ENCODE results near the gene ARHGAP23.
"Not testable (repeated sequence)": the region's sequence is repeated elsewhere in the genome, so short reads cannot be mapped to it uniquely, and the experiment has no call there.

Gene ARHGAP23

GRCh38 chr17:38512473-38513058 lies 84.3 kb downstream of the ARHGAP23 start:
- peak; percentile 9 for DNase-seq

GRCh38 chr17:38526526-38526925 lies 98.3 kb downstream of the ARHGAP23 start:
- not testable (repeated sequence) for DNase-seq

- not testable (repeated sequence) for DNase-seq
Observed at GRCh38 chr17:38528141-38528540, 99.9 kb downstream of the ARHGAP23 start.

- DNase-seq, result not testable (repeated sequence)
Observed at GRCh38 chr17:38530856-38531255, 102.6 kb downstream of the ARHGAP23 start.

GRCh38 chr17:38531761-38532160 lies 103.5 kb downstream of the ARHGAP23 start:
- not testable (repeated sequence) for DNase-seq

DNA sequence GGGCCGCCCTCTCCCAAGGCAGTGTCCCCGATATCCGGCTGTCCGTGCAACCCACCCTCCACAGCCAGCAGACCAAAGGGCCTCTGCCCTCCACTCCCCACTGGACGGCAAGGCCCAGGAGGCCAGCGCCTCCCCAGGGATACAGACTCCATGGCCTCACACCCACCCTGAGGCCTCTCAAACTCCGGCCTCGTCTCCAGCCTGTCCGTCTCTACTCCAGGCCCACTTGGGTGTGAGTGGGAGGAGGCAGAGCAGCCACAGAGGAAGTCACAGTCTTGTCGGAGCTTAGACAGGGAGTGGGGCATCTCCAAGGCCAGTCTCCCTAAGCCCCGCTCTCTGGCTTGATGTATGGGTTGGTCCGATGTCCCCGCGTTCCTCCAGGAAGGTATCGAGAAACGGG lies 104.2 kb downstream of the ARHGAP23 start:
- no peak for DNase-seq

GRCh38 chr17:38533241-38533640 lies 105.0 kb downstream of the ARHGAP23 start:
- no peak for DNase-seq

DNA sequence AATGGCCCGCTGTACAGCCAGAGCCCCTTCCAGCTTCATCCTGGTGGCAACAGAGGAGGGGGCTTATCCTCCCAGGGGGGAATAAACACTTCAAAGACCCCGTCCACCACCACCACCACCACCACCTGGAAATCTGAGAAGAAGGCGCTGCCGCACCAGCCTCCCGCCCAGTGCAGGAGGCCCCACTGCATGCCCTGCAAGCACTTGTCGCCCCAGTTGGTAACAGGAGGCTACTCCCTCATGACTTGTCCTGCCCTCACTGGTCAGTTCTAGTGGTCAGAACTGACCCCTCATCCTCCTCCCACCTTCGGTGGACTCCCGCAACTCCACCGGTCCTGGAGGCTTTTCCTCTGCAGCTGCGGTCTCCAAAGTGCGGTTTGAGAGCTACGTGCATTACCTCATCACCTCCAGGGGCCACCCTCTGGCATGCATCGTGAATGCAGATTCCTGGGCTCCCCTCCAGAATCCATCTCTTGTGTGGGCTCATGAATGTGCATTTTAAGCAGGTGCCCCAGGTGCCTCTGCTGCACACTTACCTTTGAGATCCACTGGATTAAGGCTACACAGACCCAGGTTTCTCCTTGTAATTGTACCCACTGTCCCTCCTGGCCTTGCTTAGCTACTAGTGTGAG lies 105.7 kb downstream of the ARHGAP23 start:
- no peak for DNase-seq

- no peak for DNase-seq
Observed at GRCh38 chr17:38534498-38534885, 106.2 kb downstream of the ARHGAP23 start.

DNA sequence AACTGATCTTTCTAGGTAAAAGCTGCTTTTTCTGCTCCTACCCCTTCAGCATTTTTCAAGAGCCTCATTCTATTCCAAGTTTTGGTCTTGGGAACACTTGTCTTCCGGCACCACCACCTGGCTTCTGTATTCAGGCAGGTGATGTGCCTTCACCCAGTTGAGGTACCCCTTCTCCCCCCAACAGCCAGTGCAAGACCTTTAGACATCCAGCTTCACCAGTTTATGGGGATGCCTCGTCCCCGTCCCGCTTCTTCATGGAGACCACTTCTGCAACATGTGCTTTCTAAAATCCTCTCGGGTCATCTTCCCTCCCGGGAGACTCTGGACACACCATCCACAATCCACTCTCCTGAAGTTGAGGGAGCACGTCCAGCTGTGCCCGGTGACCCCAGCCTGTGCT lies 107.6 kb downstream of the ARHGAP23 start:
- DNase-seq, result no peak

DNA sequence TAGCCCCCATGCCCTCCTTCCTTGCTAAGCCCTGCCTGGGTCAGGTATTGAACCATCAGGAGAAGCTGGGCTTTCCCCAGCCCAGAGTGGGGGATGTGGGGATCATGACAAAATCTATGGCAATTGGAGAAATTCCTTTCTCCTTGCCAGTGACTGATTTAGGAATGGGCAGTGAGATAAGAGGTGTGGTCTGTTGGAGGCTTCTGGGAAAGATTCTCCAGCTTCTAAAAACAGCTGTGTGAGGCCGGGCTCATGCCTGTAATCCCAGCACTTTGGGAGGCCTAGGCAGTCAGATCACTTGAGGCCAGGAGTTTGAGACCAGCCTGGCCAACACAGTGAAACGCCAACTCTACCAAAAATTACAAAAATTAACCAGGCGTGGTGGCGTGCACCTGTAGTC lies 108.4 kb downstream of the ARHGAP23 start:
- no peak for DNase-seq

GRCh38 chr17:38538906-38539305 lies 110.6 kb downstream of the ARHGAP23 start:
- DNase-seq, result no peak

DNA sequence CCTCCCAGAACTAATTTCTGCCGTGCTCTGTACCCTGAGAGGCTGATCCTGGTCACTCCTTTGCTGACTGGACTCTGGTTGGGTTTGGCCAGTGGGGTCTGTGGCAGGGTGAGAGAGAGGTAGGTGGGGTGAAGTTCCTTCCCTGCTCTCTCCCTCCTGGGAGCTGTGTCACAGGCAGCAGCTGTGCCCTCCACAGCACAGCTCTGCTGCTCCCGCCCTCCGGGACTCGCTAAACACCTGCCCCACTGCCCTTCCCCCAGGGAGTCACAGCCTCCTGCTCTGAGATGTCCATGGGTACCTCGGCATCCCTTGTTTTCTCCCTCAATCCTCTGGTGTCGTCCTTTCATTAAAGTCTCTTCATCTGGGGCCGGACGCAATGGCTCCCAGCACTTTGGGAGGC lies 111.1 kb downstream of the ARHGAP23 start:
- DNase-seq, result no peak

DNA sequence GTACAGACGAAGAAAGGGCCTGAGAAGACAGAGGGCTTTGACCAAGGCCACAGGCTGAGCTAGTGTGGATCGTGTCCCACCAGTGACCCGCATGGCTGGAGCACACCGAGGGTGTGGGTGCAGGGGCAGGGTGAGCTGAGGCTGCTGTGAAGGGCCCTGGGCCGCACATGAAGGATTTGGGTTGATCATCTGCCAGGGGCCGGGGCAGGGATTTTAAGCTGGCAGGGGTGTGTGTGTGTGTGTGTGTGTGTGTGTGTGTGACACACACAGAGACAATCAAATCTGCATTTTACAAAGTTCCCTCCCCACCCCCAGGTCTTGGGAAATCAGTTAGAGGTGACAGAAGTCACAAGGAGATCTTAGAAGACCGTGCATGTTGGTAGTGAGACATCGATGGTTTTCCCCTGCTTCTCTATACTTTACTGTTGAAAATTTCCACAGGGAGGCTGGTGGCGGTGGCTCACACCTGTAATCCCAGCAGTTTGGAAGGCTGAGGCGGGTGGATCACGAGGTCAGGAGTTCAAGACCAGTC lies 112.3 kb downstream of the ARHGAP23 start:
- DNase-seq, result no peak

- DNase-seq, result no peak
Observed at GRCh38 chr17:38541281-38541680, 113.0 kb downstream of the ARHGAP23 start.

GRCh38 chr17:38542286-38542685 lies 114.0 kb downstream of the ARHGAP23 start:
- no peak for DNase-seq

DNA sequence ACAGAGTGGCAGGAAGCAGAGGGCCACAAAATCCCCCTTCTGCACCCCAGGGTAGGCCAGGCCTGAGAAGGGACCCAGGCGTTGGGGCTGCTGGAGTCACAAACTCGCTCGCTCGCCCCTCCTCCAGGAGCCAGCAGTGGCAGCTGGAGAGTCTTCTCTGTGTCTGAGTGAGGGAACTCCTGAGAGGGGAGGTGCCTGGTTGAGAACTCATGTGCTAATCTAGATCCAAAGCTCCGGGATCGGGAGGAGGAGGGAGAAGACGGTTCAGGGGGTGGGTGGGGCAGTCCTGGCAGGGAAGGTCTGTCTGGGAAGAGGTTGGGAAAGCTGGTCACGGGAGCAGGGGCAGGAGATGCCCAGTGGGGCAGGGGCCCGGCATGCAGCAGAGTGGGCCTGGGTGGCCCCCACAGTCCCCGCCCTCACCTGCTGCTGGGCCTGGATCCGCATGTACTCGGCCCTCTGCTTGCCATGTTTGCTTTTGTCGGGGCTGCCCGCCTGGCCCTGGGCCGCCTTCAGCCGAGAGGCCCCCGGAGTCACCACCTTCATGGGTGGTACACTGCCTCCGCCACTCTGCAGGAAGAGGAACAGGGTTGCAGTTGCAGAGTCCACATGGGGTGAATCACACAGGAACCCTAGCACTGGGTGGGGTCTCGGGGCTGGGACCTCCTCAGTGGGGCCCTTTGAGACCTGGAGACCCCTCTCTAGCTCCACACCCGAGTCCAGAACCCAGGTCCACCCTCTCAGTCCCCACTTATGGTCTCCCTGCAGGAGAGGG lies 115.3 kb downstream of the ARHGAP23 start:
- DNase-seq, result no peak

DNA sequence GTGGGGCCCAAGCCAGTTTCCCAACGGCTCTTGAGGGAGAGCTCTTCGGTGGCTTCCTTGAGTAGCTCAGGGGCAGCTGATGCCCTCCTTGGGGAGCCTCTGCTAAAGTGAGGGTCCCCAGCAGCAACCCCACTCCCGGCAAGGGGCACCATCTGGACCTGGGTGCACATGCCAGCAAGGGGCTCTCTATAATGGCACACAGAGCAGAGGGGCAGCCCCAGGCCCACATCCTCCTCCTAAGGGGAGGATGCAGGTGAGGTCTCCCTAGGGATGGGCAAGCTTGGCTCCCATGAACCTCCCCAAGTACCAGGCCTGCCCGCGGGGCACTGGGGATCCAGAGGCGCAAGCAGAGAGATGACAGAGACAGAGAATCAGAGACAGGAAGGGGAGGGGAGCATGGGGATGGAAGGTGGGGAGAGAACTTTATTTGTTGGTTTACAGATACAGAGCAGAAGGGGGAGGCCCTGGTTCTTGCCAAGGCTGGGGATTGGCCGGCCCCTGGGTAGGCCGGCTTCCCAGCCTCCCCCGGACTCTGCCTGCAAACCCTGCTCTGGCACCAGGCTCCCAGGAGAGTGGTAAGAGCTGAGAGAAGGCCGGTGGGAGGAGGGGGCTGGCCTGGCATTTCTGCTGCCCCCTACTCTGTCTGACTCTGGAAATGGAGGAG lies 116.0 kb downstream of the ARHGAP23 start:
- no peak for DNase-seq

DNA sequence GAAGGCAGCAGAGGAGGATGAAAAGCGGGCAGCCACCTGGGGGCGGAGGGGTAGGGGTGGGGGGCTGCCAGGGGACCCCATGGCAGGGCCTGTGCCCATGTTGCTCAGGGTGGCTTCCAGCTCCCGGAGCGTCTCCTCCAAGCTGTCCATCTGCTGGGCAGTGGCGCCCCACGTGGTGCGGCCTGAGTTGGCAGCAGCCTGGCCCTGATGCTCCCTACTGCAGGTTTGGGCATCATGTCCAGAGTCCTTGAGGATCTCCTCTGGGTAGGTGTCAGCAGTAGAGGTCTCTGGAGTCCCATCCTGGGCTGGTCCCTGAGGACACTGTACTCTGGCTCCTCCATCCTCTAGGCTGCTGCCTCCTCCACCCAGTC lies 116.6 kb downstream of the ARHGAP23 start:
- no peak for DNase-seq

GRCh38 chr17:38545531-38546225 lies 117.4 kb downstream of the ARHGAP23 start:
- no peak for DNase-seq

GRCh38 chr17:38546396-38546795 lies 118.1 kb downstream of the ARHGAP23 start:
- no peak for DNase-seq

DNA sequence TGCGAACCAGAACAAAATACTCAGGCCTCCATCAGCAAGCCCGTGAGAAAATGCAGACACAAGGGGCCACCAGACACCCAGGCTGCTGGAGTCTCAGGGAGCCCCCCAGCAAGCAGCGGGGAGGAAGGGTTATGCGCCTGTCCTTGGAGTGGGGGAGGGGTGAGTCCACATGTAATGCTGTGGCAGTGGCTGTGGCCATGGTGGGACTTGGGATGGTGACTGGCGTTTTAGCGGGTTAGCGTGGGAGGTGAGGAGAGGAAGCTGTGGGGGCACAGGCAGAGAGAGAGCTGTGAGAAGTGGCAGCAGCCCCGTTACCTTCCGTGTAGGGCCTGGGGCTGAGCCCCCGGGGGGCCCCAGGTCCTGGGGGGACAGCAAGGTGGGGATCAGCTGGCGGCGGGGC lies 119.2 kb downstream of the ARHGAP23 start:
- no peak for DNase-seq

- DNase-seq, result no peak
Observed at GRCh38 chr17:38549285-38549684, 121.0 kb downstream of the ARHGAP23 start.
